Fibroblast of skin of right biceps (primary cell): Measurements from ENCODE around the gene SLC4A9.
A peak's percentile ranks its signal among the peaks of the same experiment; 100 is the strongest.

Source experiments
- DNase-seq: peaks from one replicate; pipeline ENCODE4 v3.0.0-alpha.2; 2013

The SLC4A9 gene

GRCh38 chr5:140363631-140364471 lies 3.9 kb downstream of the SLC4A9 start:
- DNase-seq: no peak

- no peak for DNase-seq
Observed at GRCh38 chr5:140364472-140364765, 4.4 kb downstream of the SLC4A9 start.

GRCh38 chr5:140365282-140365681 lies 5.3 kb downstream of the SLC4A9 start:
- no peak for DNase-seq

- no peak for DNase-seq
Observed at GRCh38 chr5:140365941-140366340, 5.9 kb downstream of the SLC4A9 start.

GRCh38 chr5:140366589-140367255 lies 6.7 kb downstream of the SLC4A9 start:
- DNase-seq: no peak

- DNase-seq: no peak
Observed at GRCh38 chr5:140367256-140368013, 7.4 kb downstream of the SLC4A9 start.

- no peak for DNase-seq
Observed at GRCh38 chr5:140371356-140372151, 11.6 kb downstream of the SLC4A9 start.

GRCh38 chr5:140372971-140373487 lies 13.0 kb downstream of the SLC4A9 start:
- peak; percentile 79 for DNase-seq

- DNase-seq: no peak
Observed at GRCh38 chr5:140381351-140381750, 21.4 kb downstream of the SLC4A9 start.

- DNase-seq: no peak
Observed at GRCh38 chr5:140381972-140382371, 22.0 kb downstream of the SLC4A9 start.

GRCh38 chr5:140382866-140383265 lies 22.9 kb downstream of the SLC4A9 start:
- DNase-seq: no peak

- DNase-seq: no peak
Observed at GRCh38 chr5:140383300-140383699, 23.3 kb downstream of the SLC4A9 start.

- no peak for DNase-seq
Observed at GRCh38 chr5:140388052-140388451, 28.1 kb downstream of the SLC4A9 start.

GRCh38 chr5:140391312-140391711 lies 31.3 kb downstream of the SLC4A9 start:
- no peak for DNase-seq

- DNase-seq: no peak
Observed at GRCh38 chr5:140391732-140392131, 31.7 kb downstream of the SLC4A9 start.

GRCh38 chr5:140393738-140394137 lies 33.7 kb downstream of the SLC4A9 start:
- DNase-seq: no peak

GRCh38 chr5:140398379-140398811 lies 38.4 kb downstream of the SLC4A9 start:
- DNase-seq: peak; percentile 20

GRCh38 chr5:140399979-140400729 lies 40.2 kb downstream of the SLC4A9 start:
- DNase-seq: no peak

GRCh38 chr5:140400730-140401361 lies 40.9 kb downstream of the SLC4A9 start:
- peak; percentile 97 for DNase-seq

- DNase-seq: peak; percentile 100
Observed at GRCh38 chr5:140401362-140402257, 41.6 kb downstream of the SLC4A9 start, which contains the start of gene ANKHD1. ANKHD1 (plus strand) TSS chr5:140401833; CDS start chr5:140401968, 135 bp downstream.
